Measurements from ENCODE around the gene VIPR2. TPM values are rescaled to one million over a fixed set of nuclear protein-coding genes. Genes with fewer than 3 reads are reported as not detected.

VIPR2 gene
- total and polyA plus RNA-seq, 2 donors, result 6.9 to 22.8 TPM

- Histone ChIP-seq H3K27me3 (ENCODE audit: control insufficient read depth in 2 of 2, insufficient read depth in 1 of 2, low read length in 1 of 2) (no peaks in the 10 kb centered on the region), H3K36me3 (ENCODE audit: control insufficient read depth in 2 of 2, insufficient read depth in 2 of 2, low read length in 1 of 2) (peaks cover 0 to 3% of the 10 kb centered on the region in 2 donors), H3K4me1 (ENCODE audit: control insufficient read depth in 2 of 2, insufficient read depth in 2 of 2, low read length in 2 of 2) (peaks cover 26 to 29% of the 10 kb centered on the region in 2 donors), H3K9me3 (ENCODE audit: control insufficient read depth in 2 of 2, insufficient read depth in 1 of 2, low read length in 1 of 2) (no peaks in the 10 kb centered on the region), H3K27ac (ENCODE audit: low read depth in 1 of 2, low read length in 1 of 2) (no peak overlapping the region), H3K4me3 (ENCODE audit: low read length in 2 of 2) (no peak overlapping the region)
- DNase-seq (ENCODE audit: low read depth in 6 of 9, low spot score in 9 of 9), result no peak
- WGBS, result 97% methylated on average over 17 of the region's 17 CpGs
Observed at GRCh38 chr7:159075563-159076238, 69.0 kb downstream of the VIPR2 start.

- peak overlapping the region; percentile 46 to 64 for H3K27ac ChIP-seq (ENCODE audit: low read depth in 1 of 2, low read length in 1 of 2)
- no peak for DNase-seq (ENCODE audit: low read depth in 6 of 9, low spot score in 9 of 9)
- H3K36me3 ChIP-seq (ENCODE audit: control insufficient read depth in 2 of 2, insufficient read depth in 2 of 2, low read length in 1 of 2), result peaks cover 0 to 5% of the 10 kb centered on the region in 2 donors
- 95% methylated on average over 6 of the region's 6 CpGs for WGBS
- H3K27me3 ChIP-seq (ENCODE audit: control insufficient read depth in 2 of 2, insufficient read depth in 1 of 2, low read length in 1 of 2), result no peaks in the 10 kb centered on the region
- H3K4me1 ChIP-seq (ENCODE audit: control insufficient read depth in 2 of 2, insufficient read depth in 2 of 2, low read length in 2 of 2), result peaks cover 44 to 58% of the 10 kb centered on the region in 2 donors
- H3K4me3 ChIP-seq (ENCODE audit: low read length in 2 of 2), result no peak overlapping the region
- H3K9me3 ChIP-seq (ENCODE audit: control insufficient read depth in 2 of 2, insufficient read depth in 1 of 2, low read length in 1 of 2), result no peaks in the 10 kb centered on the region
Observed at GRCh38 chr7:159071260-159071659, 73.4 kb downstream of the VIPR2 start.

DNA sequence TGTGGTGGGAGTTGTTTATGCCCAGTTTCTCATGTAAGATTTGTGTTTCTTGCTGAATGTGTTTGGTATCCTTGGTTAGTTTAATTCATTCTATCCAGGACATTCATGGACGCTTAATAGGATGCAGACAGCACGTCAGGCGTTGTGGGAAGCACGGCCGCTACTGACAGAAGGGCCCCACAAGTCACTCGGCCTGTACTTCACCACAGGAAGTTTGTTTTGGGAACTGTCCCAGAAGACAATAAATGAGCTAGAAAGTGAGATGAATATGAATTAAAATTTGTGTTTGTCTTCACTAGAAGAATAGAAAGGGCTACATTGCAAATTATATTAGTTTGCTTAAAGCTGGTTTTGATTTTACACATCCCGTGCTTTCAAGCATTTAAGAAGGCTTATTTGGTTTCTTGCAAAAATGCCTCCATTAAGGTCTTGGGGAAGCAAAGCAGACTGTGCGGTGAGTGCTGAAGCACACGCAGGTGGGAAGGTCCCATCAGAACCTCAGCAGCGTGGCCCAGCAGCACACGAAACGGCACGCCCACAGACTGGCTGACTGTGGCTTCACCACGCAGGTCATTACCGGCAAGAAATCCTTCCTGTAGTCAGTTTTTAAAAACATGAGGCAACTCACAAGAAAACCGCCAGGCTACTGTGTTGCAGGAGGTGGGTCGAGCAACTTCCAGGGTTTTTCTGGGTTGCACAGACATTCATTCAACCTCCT is 74.1 kb downstream of the VIPR2 start:
- H3K4me1 ChIP-seq (ENCODE audit: control insufficient read depth in 2 of 2, insufficient read depth in 2 of 2, low read length in 2 of 2), result peaks cover 44 to 61% of the 10 kb centered on the region in 2 donors
- peaks cover 0 to 2% of the 10 kb centered on the region in 2 donors for H3K9me3 ChIP-seq (ENCODE audit: control insufficient read depth in 2 of 2, insufficient read depth in 1 of 2, low read length in 1 of 2)
- WGBS, result 37% methylated on average over 17 of the region's 17 CpGs
- H3K36me3 ChIP-seq (ENCODE audit: control insufficient read depth in 2 of 2, insufficient read depth in 2 of 2, low read length in 1 of 2), result peaks cover 4 to 12% of the 10 kb centered on the region in 2 donors
- H3K27me3 ChIP-seq (ENCODE audit: control insufficient read depth in 2 of 2, insufficient read depth in 1 of 2, low read length in 1 of 2), result no peaks in the 10 kb centered on the region
- H3K4me3 ChIP-seq (ENCODE audit: low read length in 2 of 2), result no peak overlapping the region
- DNase-seq (ENCODE audit: low read depth in 6 of 9, low spot score in 9 of 9), result peak in 1 of 9 donors; percentile 70
- H3K27ac ChIP-seq (ENCODE audit: low read depth in 1 of 2, low read length in 1 of 2), result peak overlapping the region; percentile 64 to 65

DNA sequence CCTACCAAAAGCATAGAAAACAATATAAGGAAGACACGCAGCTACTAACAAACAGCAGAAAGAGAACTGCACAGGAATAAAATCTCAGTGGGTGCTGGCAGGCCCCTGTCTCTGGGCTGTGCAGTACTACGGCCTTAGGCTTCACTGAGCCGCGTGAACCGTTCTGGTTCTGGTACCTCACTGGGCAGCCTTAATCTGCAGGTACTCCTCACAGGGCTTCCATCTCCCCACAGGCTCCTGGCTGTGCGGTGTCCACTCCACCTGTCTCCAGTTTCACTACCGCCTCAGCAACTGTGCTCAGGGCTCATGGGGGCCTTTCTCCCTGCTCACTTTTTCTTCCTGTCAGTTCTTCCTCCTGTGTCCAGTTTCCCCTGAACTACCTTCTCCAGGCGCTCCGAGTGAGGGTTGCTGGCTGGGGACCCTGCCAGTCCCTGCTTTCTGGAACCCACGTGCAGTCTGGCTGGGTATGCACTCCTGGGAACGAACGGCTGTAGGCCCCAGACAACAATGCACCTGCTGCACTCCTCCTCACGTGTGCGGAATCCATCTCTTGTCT is 75.7 kb downstream of the VIPR2 start:
- Histone ChIP-seq H3K36me3 (ENCODE audit: control insufficient read depth in 2 of 2, insufficient read depth in 2 of 2, low read length in 1 of 2) (peaks cover 4 to 23% of the 10 kb centered on the region in 2 donors), H3K9me3 (ENCODE audit: control insufficient read depth in 2 of 2, insufficient read depth in 1 of 2, low read length in 1 of 2) (peaks cover 0 to 2% of the 10 kb centered on the region in 2 donors), H3K27me3 (ENCODE audit: control insufficient read depth in 2 of 2, insufficient read depth in 1 of 2, low read length in 1 of 2) (no peaks in the 10 kb centered on the region), H3K4me3 (ENCODE audit: low read length in 2 of 2) (no peak overlapping the region), H3K27ac (ENCODE audit: low read depth in 1 of 2, low read length in 1 of 2) (peak overlapping the region; percentile 21 to 39), H3K4me1 (ENCODE audit: control insufficient read depth in 2 of 2, insufficient read depth in 2 of 2, low read length in 2 of 2) (peaks cover 39 to 60% of the 10 kb centered on the region in 2 donors)
- WGBS, result 91% methylated on average over 14 of the region's 14 CpGs
- DNase-seq (ENCODE audit: low read depth in 6 of 9, low spot score in 9 of 9), result no peak

DNA sequence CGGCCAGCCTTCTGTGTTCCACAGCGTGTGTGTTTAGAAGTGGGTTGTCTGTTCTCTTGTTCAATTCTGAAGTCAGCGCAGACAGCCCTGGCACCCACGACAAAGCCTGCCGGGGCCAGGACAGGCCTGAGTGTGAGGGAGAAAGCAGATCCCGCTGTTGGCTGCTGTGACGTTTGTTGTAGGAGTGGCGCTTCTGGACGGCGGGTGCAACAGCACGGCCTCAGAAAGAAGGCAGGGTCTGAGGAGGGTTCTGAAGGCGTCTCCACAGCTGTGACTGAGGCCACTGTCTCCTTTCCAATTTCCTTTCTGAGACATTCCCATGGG is 76.2 kb downstream of the VIPR2 start:
- peak in 3 of 9 donors; percentile 43 to 67 (median 51) for DNase-seq (ENCODE audit: low read depth in 6 of 9, low spot score in 9 of 9)

DNA sequence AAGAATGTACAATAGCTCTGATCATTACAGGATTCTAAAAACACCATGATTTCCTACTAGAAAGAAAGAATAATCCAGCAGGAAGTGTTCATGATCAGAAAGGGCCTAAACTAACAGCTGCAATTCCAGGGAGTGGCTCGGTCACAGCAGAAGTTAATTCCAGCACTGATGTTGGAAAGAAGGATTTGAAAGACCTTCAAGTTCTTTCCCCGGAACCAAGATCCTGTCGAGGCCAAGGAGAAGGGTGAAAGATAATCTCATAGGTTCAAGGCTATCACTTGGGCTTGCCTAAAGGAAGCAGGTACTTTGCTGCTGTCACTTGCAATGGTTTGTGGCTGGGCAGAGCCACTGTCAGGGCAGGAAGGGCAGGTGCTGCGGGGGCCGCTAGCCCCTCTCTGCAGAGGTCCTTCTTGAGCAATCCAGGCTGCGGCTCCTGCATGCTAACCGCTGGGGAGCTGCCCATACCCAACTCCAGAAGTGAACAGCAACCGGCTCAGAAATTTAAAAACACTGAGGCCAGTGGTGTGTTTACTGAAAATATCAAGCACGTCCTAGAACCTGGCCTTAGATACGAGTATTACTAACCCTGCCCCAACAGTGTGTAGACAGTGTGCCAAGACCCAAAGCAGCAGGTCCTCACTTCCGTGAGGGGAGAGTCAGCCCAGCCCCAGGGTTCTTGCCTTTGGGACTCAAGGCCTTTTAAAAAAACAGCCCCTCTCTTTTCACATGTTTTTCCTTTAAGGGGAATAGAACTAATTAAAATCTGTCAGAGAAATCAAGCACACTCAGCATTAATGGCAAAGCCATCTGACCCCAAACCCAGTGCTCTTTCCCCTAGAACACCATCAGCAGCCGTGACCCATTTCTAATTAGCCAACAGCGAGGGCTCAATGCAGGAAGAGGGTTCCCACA is 76.8 kb downstream of the VIPR2 start:
- H3K4me3 ChIP-seq (ENCODE audit: low read length in 2 of 2), result no peak overlapping the region
- DNase-seq (ENCODE audit: low read depth in 6 of 9, low spot score in 9 of 9), result peak in 1 of 9 donors; percentile 33

More for the DNA sequence above, 76.2 kb downstream of the VIPR2 start:
- Histone ChIP-seq H3K4me1 (ENCODE audit: control insufficient read depth in 2 of 2, insufficient read depth in 2 of 2, low read length in 2 of 2) (peaks cover 39 to 60% of the 10 kb centered on the region in 2 donors), H3K9me3 (ENCODE audit: control insufficient read depth in 2 of 2, insufficient read depth in 1 of 2, low read length in 1 of 2) (peaks cover 1 to 2% of the 10 kb centered on the region in 2 donors), H3K4me3 (ENCODE audit: low read length in 2 of 2) (no peak overlapping the region), H3K27ac (ENCODE audit: low read depth in 1 of 2, low read length in 1 of 2) (peak overlapping the region; percentile 39 to 74), H3K27me3 (ENCODE audit: control insufficient read depth in 2 of 2, insufficient read depth in 1 of 2, low read length in 1 of 2) (no peaks in the 10 kb centered on the region), H3K36me3 (ENCODE audit: control insufficient read depth in 2 of 2, insufficient read depth in 2 of 2, low read length in 1 of 2) (peaks cover 4 to 23% of the 10 kb centered on the region in 2 donors)
- WGBS, result 43% methylated on average over 12 of the region's 12 CpGs

DNA sequence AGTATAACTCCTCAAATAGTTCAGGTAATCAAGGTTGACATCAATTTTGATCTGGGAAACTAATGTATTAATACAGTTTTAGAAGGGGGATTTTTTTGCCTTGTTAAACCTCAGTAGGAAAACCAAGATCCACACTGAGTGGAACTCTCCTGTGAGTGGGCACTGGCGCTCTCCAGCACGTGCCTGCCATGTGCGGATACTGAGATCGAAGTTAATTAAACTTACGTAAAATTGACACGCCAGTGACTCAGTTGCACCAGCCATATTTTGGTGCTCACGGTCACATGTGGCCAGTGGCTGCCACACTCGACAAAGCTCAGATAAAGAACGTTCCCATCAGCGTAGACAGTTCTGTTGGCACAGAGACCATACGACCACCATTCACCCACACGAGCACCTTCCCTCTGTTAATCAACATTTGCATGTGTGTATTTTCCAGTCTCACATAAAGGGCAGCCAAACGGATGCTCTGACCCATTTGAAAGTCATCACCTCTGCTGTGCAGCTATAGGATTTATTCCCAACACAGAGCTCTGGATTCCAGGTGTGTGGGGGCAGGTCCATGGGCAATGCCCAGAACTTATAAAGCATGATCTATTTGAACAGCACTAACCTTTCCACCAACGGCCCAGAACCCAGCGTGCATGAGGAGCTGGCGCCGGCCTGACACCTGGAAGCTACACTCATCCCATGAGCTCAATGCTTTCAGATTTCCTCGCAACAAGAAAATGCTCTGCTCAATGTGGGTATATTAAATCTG is 77.7 kb downstream of the VIPR2 start:
- no peak overlapping the region for H3K4me3 ChIP-seq (ENCODE audit: low read length in 2 of 2)
- peaks cover 2 to 15% of the 10 kb centered on the region in 2 donors for H3K9me3 ChIP-seq (ENCODE audit: control insufficient read depth in 2 of 2, insufficient read depth in 1 of 2, low read length in 1 of 2)
- no peak for DNase-seq (ENCODE audit: low read depth in 6 of 9, low spot score in 9 of 9)
- H3K36me3 ChIP-seq (ENCODE audit: control insufficient read depth in 2 of 2, insufficient read depth in 2 of 2, low read length in 1 of 2), result peaks cover 4 to 23% of the 10 kb centered on the region in 2 donors
- peaks cover 39 to 60% of the 10 kb centered on the region in 2 donors for H3K4me1 ChIP-seq (ENCODE audit: control insufficient read depth in 2 of 2, insufficient read depth in 2 of 2, low read length in 2 of 2)
- H3K27me3 ChIP-seq (ENCODE audit: control insufficient read depth in 2 of 2, insufficient read depth in 1 of 2, low read length in 1 of 2), result peaks cover 0 to 2% of the 10 kb centered on the region in 2 donors
- H3K27ac ChIP-seq (ENCODE audit: low read depth in 1 of 2, low read length in 1 of 2), result no peak overlapping the region
- 98% methylated on average over 18 of the region's 18 CpGs for WGBS

More for the DNA sequence above, 76.8 kb downstream of the VIPR2 start:
- Histone ChIP-seq H3K27me3 (ENCODE audit: control insufficient read depth in 2 of 2, insufficient read depth in 1 of 2, low read length in 1 of 2) (no peaks in the 10 kb centered on the region), H3K27ac (ENCODE audit: low read depth in 1 of 2, low read length in 1 of 2) (peak overlapping the region; percentile 39 to 74), H3K4me1 (ENCODE audit: control insufficient read depth in 2 of 2, insufficient read depth in 2 of 2, low read length in 2 of 2) (peaks cover 39 to 60% of the 10 kb centered on the region in 2 donors), H3K9me3 (ENCODE audit: control insufficient read depth in 2 of 2, insufficient read depth in 1 of 2, low read length in 1 of 2) (peaks cover 2 to 8% of the 10 kb centered on the region in 2 donors), H3K36me3 (ENCODE audit: control insufficient read depth in 2 of 2, insufficient read depth in 2 of 2, low read length in 1 of 2) (peaks cover 4 to 23% of the 10 kb centered on the region in 2 donors)
- 83% methylated on average over 13 of the region's 13 CpGs for WGBS

GRCh38 chr7:159065852-159066480 is 78.7 kb downstream of the VIPR2 start:
- no peak for DNase-seq (ENCODE audit: low read depth in 6 of 9, low spot score in 9 of 9)

More at GRCh38 chr7:159065852-159066480, 78.7 kb downstream of the VIPR2 start:
- Histone ChIP-seq H3K4me1 (ENCODE audit: control insufficient read depth in 2 of 2, insufficient read depth in 2 of 2, low read length in 2 of 2) (peaks cover 33 to 51% of the 10 kb centered on the region in 2 donors), H3K36me3 (ENCODE audit: control insufficient read depth in 2 of 2, insufficient read depth in 2 of 2, low read length in 1 of 2) (peaks cover 4 to 23% of the 10 kb centered on the region in 2 donors), H3K27ac (ENCODE audit: low read depth in 1 of 2, low read length in 1 of 2) (no peak overlapping the region), H3K4me3 (ENCODE audit: low read length in 2 of 2) (no peak overlapping the region), H3K9me3 (ENCODE audit: control insufficient read depth in 2 of 2, insufficient read depth in 1 of 2, low read length in 1 of 2) (peaks cover 2 to 19% of the 10 kb centered on the region in 2 donors), H3K27me3 (ENCODE audit: control insufficient read depth in 2 of 2, insufficient read depth in 1 of 2, low read length in 1 of 2) (peaks cover 0 to 7% of the 10 kb centered on the region in 2 donors)
- WGBS, result 93% methylated on average over 26 of the region's 26 CpGs

All from thymus (tissue), 11 donors.